ENCODE data around the gene DCST1.

DNA sequence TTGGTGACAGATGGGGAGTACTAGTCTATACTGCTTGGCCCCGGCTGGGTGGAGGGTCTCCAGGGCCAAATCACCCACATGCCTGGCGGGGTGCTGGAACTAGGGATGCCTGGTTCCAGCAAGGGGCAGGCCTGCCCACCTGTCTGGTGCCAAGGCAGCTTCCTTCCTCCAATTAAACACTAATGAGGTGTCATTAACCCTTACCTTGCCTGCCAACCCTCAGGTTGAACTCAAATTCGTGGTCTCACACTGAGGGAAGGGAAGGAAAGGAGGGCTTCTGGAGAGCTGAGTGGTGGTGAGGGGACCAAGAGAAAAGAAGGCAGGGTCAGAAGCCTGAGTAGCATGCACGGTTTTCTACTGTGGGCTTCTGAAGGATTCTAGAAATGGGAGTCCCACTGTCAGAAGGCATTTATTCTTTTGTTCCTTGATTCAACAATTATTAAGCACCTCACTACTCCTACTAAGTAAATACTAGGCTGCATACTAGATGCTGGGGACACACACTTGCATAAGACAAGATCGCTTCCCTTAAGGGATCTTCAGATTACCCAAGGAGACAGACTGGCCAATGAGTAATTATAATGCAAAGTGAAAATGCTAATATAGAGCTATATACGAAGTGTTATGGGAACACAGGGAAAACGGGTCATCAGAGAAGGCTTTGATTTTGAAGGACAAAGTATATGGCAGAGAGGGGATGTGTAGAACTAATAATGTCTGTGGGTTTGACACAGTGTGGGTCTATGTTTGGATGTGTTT, 39.1 kb downstream of the DCST1 start:
- TF ChIP-seq FOXM1 (IDR thresholded peaks at IDR 0.05; ENCODE audit: borderline replicate concordance, low read depth) (no peak), CREB1 (IDR thresholded peaks at IDR 0.05; ENCODE audit: low read depth) (no peak), RAD21 (IDR thresholded peaks at IDR 0.05; ENCODE audit: low read depth) (no peak), EP300 (IDR thresholded peaks at IDR 0.05; ENCODE audit: borderline replicate concordance) (no peak), NFIC (IDR thresholded peaks at IDR 0.05) (no peak), MAX (IDR thresholded peaks at IDR 0.05) (no peak), TAF1 (IDR thresholded peaks at IDR 0.05; ENCODE audit: low read depth) (no peak), EGR1 (IDR thresholded peaks at IDR 0.05) (no peak), TEAD4 (IDR thresholded peaks at IDR 0.05) (no peak), REST (IDR thresholded peaks at IDR 0.05; ENCODE audit: low read depth) (no peak), CEBPB (IDR thresholded peaks at IDR 0.05) (no peak), YY1 (IDR thresholded peaks at IDR 0.05; ENCODE audit: low read depth) (no peak), ZBTB7A (IDR thresholded peaks at IDR 0.05; ENCODE audit: low read depth) (no peak)
- TF ChIP-seq, protein P1, sequence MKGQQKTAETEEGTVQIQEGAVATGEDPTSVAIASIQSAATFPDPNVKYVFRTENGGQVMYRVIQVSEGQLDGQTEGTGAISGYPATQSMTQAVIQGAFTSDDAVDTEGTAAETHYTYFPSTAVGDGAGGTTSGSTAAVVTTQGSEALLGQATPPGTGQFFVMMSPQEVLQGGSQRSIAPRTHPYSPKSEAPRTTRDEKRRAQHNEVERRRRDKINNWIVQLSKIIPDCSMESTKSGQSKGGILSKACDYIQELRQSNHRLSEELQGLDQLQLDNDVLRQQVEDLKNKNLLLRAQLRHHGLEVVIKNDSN (IDR thresholded peaks at IDR 0.05) = no peak

Data from Ishikawa (cell line).